Measurements from ENCODE around the gene WDTC1.
A peak's percentile ranks its signal among the peaks of the same experiment; 100 is the strongest.
"Not testable (repeated sequence)": the region's sequence is repeated elsewhere in the genome, so short reads cannot be mapped to it uniquely, and the experiment has no call there.

WDTC1 gene

DNA sequence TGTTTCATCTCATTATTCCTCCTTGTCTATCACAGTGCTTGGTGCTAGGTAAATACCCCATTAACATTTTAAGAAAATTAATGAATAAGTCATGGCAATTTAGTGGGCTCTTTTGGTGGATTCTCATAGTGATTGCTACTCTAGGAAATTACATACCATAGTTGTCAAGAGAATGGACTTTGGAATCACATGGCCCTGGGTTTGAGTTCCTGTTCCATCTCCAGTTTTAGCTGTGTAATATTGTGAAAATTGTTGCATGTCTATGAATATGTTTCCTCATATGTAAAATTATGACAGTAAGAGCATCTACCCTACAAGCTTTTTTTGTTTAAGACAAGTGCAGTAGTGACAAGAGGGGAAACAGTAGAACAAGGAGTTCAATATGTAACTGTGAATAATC, 20.7 kb downstream of the WDTC1 start:
- no peak for DNase-seq

DNA sequence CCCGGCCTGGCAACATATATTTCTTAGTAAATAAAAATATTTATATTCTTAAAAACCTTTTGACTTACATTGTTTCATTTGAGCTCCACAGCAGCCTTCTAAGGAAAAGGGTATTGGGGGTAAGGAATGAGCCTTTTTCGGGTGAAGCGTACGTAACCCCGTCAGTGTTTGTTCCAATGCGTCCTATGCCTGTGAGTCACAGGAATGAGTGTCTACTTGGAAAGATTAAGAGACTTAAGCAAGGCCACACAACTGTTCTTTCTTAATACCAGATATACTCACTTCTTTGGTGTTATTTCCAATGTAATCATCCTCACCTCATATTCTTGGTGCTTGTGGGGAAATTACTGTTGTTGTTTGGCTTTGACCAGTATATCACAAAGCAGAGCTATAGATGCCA, 22.7 kb downstream of the WDTC1 start:
- no peak for DNase-seq

DNA sequence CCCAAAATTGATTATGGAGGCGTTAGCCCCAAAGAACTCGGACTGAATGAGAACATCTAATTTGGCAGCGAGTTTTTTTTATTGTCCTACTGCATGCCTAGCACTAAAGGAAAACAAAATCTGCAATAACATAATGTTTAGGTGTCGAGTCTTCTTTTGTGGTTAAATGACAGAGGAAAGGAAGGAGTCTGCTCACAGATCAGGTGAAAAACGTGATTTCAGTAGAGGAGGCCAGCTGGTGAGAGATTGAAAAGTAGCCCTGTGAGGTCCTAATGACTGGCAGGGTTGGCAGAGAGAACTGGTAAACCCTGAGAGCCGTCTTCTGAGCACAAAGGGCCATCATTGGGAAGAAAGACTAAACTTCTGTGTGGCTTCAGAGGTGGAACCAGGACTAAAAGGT, 24.2 kb downstream of the WDTC1 start:
- no peak for DNase-seq

DNA sequence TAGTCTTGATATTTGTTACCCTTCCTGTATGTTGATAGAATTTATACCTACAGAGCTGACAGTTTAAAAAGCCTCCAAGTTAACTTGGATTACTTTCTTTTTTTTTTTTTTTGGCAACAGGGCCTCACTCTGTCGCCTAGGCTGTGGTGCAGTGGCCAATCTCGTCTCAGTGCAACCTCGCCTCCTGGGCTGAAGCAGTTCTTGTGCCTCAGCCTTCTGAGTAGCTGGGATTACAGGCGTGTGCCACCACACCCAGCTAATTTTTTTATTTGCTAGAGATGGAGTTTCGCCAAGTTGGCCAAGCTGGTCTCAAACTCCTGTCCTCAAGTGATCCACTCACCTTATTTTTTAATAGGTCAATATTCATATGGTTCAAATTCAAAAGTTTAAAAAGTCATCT, 32.7 kb downstream of the WDTC1 start:
- no peak for DNase-seq

DNA sequence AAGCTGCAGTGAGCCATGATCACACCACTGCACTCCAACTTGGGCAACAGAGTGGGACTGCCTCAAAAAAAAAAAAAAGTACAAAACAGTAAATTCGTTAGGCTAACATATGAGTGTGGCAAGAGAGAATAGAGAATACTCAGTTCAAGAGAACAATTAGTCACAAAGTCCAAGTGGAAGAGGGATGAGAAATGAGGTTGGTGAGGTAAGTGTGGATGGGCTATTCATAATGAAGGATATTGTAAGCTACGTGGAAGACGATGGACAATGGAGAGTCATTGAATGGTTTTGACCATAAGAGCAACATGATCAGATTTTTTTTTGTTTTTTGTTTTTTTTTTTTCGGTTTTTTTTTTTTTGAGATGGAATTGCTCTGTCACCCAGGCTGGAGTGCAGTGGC, 34.8 kb downstream of the WDTC1 start:
- DNase-seq = no peak

DNA sequence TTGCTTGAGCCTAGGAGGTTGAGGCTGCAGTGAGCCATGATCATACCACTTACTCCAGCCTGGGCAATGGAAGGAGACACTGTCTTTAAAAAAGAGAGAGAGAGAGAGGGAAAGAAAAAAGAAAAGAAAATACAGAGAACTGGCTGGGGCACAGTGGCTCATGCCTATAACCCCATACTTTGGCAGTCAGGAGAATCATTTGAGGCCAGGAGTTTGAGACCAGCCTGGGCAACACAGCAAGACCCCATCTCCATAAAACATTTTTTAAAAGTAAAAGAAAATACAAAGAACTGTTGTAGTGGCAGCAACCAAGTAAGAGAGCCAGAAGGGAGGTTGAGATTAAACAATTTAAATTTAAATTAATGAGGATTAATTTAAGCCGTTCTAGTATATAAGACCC, 39.8 kb downstream of the WDTC1 start:
- no peak for DNase-seq

DNA sequence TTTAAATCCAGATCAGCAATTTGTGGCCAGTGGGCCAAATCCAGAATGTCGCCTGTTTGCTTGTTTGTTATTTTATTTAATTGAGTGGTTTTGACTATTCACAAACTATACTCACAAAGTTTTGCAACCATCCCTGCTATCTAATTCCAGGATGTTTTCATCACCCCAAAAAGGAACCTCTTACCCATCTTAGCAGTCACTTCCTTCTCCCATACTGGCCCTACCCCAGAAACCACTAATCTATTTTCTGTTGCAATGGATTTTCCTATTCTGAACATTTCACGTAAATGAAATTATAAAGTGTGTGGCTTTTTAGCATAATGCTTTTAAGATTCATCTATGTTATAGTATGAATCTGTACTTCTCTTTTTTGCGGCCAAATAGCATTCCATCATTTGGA, 41.3 kb downstream of the WDTC1 start:
- DNase-seq = no peak

DNA sequence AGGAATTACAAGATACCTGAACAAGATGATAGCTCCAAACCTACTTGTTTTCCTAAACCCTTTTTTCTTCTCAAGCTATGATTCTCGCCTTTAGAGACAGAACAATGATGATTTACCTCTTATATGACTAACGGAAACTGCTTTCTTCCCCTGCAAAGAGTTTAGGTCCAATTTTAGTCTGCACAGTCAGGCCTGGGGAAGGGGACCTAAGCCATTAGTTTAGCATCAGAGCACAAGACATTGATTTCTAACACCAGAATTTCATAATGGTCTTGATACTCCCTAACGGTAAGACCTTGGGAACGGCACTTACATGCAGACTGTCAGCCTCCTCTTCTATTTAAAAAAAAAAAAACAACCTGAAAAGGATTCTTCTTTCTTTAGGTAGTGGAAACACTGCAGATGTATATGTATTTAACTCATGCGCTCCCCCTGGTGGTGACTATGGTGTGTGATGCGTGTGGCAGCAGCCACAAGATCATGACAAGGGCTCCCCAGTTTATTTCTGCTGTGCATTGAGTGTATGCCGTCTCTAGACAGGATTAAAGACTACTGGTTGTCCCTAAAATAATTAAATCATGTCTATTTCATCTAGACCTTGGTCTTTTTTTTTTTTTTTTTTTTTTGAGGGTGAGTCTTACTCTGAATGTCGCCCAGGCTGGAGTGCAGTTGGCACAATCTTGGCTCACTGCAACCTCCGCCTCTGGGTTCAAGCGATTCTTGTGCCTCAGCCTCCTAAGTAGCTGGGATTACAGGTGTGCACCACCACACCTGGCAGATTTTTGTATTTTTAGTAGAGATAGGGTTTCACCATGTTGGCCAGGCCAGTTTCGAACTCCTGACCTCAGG, 50.2 kb downstream of the WDTC1 start:
- DNase-seq = peak; percentile 66

DNA sequence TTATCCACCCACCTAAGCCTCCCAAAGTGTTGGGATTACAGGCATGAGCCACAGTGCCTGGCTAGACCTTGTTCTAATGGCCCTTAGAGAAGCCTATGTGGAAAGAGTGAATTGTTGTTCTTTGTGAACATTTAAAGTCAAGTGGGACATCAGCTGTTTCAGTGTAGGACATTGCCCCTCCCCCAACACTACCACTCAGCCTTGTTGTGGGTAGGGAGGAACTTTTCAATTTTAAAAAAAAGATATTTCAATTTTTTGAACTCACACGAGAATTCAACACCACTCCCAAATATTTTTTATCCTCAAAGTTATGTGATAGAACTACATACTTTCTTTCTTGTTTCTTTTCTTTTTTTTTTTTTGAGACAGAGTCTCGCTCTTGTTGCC, 50.8 kb downstream of the WDTC1 start:
- DNase-seq = no peak

DNA sequence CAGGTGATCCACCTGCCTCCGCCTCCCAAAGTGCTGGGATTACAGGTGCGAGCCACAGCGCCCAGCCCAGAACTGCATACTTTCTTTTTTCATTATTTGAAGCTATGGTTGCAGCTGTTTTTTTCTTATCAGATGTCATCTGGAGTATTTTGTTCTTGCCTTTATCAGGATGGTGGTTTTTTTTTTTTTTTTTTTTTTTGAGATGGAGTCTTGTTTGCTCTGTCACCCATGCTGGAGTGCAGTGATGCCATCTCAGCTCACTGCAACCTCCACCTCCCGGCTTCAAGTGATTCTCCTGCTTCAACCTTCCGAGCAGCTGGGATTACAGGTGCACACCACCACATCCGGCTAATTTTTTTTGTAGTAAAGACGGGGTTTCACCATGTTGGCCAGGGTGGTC, 51.4 kb downstream of the WDTC1 start:
- DNase-seq = not testable (repeated sequence)

DNA sequence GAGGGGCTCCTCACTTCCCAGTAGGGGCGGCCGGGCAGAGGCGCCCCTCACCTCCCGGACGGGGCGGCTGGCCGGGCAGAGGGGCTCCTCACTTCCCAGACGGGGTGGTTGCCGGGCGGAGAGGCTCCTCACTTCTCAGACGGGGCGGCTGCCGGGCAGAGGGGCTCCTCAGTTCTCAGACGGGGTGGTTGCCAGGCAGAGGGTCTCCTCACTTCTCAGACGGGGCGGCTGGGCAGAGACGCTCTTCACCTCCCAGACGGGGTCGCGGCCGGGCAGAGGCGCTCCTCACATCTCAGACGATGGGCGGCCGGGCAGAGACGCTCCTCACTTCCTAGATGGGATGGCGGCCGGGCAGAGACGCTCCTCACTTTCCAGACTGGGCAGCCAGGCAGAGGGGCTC, 54.7 kb downstream of the WDTC1 start:
- not testable (repeated sequence) for DNase-seq

DNA sequence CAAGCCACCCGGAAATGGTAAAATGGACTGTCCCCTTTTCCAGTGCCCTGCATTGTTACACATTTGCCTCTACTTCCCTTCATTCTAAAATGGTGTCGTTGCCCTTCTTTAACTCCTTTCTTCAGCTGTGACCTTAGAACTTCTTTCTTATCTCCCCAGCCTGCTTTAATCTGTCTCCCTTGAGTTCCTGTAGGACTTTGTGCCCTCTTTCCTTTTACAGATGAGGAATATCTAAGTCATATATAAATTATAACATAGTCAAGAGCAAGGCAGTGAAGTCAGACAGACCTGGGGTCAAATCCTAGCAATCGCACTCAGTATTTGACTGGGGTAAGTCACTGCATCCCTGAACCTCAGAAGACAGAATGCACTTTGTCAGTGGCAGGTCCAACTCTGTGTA, 56.1 kb downstream of the WDTC1 start:
- DNase-seq = no peak

DNA sequence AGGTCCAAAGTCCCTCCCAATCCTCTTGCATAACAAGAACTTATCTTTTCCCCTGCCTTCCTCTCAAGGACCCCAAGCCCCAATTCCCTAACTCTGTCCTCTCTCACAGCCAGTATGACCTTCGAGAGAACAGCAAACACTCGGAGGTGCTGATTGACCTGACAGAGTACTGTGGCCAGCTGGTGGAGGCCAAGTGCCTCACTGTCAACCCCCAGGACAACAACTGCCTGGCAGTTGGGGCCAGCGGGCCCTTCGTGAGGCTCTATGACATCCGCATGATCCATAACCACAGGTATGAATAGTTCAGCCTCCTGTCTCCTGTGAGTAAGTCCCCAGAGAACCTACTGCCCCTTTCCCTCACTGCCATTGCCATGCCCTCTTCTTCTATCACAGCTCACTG, 57.7 kb downstream of the WDTC1 start:
- DNase-seq = no peak

DNA sequence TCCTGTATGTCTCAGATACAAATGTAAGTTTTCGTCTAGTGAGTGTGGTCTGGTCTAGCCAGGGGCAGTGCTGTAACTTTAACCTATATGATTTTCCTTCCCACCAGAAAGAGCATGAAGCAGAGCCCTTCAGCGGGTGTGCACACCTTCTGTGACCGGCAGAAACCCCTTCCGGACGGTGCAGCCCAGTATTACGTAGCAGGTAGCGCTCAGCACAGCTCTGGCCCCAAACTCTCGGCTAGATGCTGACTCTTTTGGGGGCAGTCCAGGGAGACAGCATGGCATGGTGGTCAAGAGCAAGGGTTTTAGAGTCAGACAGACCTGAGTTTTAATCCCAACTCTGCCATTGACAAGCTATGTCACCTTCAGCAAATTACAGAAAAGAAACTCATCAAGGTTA, 59.5 kb downstream of the WDTC1 start:
- no peak for DNase-seq

DNA sequence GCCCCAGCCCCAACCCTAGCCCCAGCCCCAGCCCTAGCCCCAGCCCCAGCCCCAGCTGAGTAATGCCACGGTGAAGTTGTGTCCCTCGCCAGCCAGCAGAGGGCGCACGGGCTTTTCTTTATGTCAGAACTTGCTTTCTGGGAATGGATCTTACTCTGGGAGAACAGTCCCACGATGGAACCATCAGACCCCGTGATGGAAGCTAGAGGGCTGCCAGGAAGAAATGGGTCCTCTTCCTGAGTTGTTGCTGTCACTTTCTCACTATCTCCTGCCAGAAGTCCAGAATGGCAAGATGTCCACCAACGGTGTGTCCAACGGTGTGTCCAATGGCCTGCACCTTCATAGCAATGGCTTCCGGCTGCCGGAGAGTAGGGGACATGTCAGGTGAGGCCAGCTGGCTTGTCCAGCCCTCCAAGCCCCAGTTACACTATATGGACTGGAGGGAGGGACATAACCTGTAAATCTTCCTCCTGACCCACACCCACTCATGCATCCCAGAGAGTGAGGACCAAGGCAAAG, 62.4 kb downstream of the WDTC1 start:
- peak; percentile 15 for DNase-seq

DNA sequence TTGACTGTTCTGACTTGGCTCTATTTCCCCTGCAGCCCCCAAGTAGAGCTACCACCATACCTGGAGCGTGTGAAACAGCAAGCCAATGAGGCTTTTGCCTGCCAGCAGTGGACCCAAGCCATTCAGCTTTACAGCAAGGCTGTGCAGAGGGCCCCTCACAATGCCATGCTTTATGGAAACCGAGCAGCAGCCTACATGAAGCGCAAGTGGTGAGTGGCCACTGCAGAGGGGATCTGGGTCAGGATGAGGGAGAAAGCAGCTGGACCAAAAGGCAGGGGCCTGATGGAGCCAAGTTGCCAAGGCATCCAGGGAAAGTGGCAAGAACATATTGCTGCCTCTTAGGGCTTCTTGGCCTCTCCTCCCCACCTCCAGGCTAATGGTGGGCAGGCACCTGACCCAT, 63.5 kb downstream of the WDTC1 start:
- no peak for DNase-seq

DNA sequence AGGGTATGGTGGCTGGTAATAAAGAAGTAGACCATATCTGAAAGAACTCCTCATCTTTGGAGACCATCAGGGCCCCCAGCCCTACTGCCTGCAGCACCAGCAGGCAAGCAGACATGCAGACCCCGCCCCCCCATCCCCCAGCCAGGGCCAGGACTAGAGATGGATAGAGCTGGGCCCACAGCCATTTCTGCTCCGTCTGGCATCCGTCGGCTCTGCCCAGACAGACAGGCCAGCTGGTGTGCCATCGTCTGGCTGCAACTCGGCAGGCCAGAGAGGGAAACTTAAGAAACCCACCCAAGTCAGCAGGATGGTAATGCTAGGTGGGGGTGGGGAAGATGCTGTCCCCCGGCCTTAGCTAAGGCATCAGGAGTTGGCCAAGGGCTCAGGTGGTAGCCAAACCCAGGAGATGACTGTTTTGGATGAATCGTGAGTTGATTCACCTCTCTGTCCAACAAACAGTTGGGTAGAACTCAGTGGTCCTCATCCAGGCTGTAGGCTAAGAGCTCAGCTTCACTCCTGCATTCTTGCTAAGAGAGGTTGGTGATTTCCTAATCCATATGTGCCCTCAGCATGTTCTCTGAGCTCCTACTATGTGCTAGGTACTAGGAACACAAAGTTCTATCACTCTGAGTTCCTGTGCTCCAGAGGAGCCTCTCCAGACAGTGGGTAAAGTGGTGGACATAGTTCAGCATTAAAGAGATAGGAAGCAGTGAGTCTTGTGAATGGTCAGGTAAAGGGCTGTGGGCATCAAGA, 64.4 kb downstream of the WDTC1 start:
- DNase-seq = no peak

DNA sequence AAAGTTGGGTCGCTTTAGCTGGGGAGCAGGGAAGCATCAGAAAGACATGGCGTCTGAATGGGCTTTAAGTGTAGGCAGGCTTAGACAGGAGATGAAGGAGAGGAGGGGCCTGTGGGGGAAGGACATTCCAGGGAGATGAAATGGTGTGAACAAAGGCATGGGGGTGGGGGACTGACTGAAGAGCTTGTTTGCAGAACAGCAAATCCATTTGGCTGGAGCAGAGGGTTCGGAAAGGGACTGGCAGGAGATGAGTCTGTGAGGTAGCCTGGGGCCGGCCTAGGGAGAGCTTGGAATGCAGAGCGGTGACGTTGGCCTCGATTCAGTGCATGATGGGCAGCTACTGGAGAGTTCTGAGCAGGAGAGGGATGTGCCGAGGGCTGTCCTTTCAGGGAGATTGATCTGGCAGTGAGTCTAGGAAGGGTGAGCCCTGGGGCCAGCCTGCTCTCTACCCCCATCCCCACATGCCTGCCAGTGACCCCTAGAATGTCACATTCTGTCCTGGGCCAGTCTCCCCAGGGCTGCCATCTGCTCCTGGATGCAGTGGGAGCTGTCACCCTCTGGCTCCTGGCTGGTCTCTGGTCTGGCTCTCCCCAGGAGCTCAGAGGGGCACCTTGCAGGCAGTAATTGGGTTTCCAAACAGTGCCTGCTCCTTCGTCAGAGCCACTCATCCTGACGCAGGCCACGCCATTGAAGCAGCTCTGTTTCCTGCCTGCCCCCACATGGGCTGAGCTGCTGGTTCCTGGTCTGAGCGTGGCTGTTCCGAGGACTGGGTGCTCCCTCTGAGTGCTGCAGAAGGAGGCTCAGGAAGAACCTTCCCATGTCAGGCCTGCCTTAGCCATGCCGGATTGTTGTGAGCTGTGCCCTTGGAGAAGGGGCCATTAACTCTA, 65.2 kb downstream of the WDTC1 start:
- DNase-seq = no peak

DNA sequence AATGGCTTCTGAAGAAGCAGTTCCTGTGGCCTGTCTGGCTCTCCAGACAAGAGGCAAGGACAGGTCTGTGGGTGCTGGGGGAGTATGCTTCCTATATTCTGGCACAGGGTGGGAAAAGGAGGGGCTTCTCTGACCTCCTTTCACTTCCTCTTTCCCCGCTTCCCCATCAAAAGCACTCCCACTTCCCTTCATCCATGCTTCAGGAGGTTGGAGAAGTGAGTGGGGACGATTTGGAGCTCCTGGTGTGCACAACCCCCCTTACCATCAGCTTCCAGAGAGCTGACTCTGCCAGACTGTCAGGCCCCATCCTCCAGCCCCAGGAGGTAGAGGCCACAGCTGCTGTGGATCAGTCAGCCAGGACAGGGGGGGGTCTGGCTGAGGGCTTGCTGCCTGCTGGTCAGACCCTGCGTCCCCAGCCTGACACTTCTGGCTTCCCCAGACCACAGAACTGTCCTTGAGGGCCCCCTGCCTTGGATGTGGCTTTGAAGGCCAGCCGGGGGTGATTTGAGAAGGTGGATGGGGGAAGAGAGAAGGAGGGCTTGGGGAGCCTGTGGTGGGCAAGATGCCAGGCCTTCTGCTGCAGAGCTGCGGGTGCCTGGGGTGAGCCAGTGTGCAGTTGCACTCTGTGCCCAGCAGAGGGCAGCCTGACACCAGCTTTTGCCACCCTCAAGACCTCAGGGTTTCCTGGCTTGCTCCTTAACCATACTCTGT, 66.1 kb downstream of the WDTC1 start:
- DNase-seq = peak; percentile 23

DNA sequence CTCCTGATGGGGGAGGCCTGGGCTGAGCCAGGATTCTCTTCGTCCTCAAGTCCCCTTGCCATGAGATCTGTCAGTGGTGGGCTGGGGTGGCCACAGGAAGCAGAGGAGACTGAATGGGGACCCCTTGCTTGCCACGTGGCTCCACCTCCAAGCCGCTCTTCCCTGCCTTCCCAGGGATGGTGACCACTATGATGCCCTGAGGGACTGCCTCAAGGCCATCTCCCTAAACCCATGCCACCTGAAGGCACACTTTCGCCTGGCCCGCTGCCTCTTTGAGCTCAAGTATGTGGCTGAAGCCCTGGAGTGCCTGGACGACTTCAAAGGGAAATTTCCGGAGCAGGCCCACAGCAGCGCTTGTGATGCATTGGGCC, 66.6 kb downstream of the WDTC1 start:
- DNase-seq = no peak

DNA sequence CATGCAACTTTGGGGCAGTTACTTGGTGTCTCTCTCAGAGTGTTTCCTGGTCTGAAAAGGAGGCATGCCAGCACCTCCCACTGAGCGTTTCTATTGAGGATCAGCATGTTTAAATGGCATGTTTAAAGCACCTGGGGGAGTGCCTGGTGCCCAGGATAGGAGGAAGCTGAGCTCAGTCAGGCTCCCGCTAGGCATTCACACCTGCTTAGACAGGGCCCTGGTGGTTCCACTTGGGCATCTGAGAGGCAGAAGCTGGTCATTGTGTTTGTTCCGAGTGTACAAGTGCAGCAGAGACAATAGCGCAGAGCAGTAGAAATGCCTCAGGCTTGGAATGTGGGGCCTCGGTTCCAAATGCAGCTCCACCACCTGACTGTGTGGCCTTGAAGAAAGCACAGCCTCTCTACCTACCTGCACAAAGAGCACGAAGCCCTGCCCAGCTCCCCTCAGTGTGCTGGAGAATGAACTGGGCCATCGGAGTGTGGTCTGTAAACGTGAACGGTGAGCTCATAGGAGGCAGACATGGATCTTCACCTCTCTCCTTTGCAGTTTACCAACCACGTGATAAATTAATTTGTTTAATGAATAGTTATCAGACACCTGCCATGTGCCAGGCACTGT, 67.3 kb downstream of the WDTC1 start:
- no peak for DNase-seq

DNA sequence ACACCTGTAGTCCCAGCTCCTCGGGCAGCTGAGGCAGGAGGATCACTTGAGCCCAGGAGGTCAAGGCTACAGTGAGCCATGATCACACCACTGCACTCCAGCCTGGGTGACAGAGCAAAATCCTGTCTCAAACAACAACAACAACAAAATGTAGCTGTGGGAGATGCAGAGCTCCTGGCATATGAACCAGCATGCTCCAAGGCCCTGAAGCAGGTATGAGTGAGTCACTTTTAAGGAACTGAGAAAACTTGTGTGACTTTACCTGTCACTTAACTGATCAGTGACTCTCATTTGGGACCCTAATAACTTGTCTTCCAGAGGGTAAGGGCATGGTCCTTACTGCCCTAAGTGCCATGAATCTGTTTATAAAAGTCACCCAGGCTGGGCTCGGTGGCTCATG, 68.2 kb downstream of the WDTC1 start:
- DNase-seq = no peak
